ENCODE data around the gene GPC2. TPM values are rescaled to one million over a fixed set of nuclear protein-coding genes. Genes with fewer than 3 reads are reported as not detected.
A peak's percentile ranks its signal among the peaks of the same experiment; 100 is the strongest.

Gene GPC2
- total RNA-seq, 6 experiments from 2014 or later = 0.57 to 1.4 (median 0.86) TPM

- Mint-ChIP-seq H3K4me3 (no peak overlapping the region), H3K27ac (no peak overlapping the region), H3K9me3 (no peaks in the 10 kb centered on the region), H3K27me3 (ENCODE audit: insufficient read depth) (peaks cover 1% of the 10 kb centered on the region; the same call in 1 of the 2 replicates), H3K4me1 (ENCODE audit: low read depth) (peaks cover 39% of the 10 kb centered on the region), H3K36me3 (ENCODE audit: low read depth) (peaks cover 23% of the 10 kb centered on the region)
- DNase-seq = no peak
- TF ChIP-seq, protein P1, sequence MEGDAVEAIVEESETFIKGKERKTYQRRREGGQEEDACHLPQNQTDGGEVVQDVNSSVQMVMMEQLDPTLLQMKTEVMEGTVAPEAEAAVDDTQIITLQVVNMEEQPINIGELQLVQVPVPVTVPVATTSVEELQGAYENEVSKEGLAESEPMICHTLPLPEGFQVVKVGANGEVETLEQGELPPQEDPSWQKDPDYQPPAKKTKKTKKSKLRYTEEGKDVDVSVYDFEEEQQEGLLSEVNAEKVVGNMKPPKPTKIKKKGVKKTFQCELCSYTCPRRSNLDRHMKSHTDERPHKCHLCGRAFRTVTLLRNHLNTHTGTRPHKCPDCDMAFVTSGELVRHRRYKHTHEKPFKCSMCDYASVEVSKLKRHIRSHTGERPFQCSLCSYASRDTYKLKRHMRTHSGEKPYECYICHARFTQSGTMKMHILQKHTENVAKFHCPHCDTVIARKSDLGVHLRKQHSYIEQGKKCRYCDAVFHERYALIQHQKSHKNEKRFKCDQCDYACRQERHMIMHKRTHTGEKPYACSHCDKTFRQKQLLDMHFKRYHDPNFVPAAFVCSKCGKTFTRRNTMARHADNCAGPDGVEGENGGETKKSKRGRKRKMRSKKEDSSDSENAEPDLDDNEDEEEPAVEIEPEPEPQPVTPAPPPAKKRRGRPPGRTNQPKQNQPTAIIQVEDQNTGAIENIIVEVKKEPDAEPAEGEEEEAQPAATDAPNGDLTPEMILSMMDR (IDR thresholded peaks at IDR 0.05) = no peak
Measured at GRCh38 chr7:100155553-100156317, 21.4 kb downstream of the GPC2 start.

DNA sequence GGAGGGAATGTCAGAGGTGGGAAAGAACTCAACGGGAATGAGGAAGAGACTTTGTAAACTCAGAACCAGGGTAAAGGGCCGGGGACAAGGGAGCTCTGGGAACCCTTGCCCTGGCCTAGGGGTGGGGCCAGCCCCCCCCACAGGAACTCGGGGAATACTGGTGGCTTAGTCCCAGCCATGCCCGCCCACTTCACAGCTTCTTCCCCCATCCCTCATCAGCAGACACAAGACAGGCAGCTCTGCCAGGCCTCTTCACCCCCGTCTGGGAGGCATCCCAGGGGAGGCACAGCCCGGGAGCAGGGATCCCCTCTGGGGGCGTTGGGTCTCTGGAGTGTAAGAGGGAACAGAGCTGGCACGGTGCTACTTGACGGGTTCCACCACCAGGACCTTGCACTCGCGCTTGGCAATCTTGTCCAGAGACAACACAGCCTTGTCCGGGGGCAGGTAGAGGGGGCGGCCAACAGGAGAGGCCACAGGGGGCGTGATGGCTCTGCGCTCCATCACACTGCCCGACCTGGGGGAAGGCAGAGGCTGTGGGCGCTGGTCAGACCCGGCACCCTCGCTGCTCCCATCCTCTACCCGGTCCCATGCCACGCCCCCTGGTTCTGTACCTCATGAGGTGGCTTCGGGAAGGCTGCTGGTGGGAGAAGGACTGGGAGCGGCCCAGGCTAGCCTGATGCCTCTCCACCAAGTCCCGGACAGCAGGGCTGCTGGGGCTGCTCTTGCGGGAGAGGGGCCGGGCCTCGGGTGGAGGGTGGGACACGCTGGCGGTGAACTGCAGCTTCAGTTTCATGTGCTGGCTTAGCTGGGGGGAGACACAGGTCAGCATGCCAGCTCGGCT lies 22.3 kb downstream of the GPC2 start:
- Mint-ChIP-seq H3K4me1 (ENCODE audit: low read depth) (peaks cover 47% of the 10 kb centered on the region), H3K9me3 (no peaks in the 10 kb centered on the region), H3K27ac (no peak overlapping the region), H3K36me3 (ENCODE audit: low read depth) (peaks cover 29% of the 10 kb centered on the region), H3K27me3 (ENCODE audit: insufficient read depth) (peaks cover 1% of the 10 kb centered on the region; the same call in 1 of the 2 replicates), H3K4me3 (no peak overlapping the region)
- TF ChIP-seq, protein P1 (IDR thresholded peaks at IDR 0.05) = no peak
- no peak for DNase-seq

DNA sequence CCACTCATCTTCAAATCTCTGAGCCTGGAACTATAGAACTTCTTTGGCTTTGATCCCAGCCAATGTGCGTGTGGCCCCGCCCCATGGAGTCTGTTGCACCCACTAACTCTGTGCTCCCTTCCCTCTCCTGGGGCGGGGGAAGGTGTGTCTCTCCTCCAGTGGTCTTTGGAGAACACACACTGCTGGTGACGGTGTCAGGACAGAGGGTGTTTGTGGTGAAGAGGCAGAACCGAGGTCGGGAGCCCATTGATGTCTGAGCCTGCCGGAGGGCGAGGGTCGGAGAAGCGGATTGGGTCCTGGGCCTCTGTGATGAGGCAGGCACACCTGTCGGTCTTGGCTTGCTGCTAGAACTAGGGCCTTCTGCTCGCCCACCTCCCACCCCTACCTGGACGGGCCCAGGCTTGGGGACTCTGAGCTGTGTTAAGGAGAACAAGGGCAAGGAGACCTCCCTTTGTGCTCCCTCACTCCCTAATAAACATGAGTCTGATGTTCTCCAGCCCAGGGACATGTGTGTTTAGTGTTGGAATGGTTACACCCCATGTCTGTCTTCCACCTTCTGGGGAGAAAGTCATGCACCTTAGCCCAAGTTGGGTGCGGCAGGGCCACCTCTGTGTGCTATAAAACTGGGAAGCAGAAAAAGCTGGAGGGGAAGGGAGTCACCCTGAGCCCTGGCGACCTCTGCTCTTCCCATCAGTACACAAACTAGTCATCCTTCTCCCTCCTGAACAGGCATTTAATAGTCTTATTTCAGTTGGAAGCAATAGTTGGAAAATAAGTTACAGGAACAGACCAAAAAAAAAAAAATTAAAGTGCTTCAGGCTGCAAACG lies 23.3 kb downstream of the GPC2 start:
- H3K4me1 Mint-ChIP-seq (ENCODE audit: low read depth) = peaks cover 43% of the 10 kb centered on the region
- peaks cover 4% of the 10 kb centered on the region for H3K27me3 Mint-ChIP-seq (ENCODE audit: insufficient read depth)
- H3K36me3 Mint-ChIP-seq (ENCODE audit: low read depth) = peaks cover 29% of the 10 kb centered on the region
- no peaks in the 10 kb centered on the region for H3K9me3 Mint-ChIP-seq
- no peak overlapping the region for H3K4me3 Mint-ChIP-seq
- TF ChIP-seq, protein P1 (IDR thresholded peaks at IDR 0.05) = no peak
- H3K27ac Mint-ChIP-seq = peak overlapping the region; percentile 56
- DNase-seq = no peak

DNA sequence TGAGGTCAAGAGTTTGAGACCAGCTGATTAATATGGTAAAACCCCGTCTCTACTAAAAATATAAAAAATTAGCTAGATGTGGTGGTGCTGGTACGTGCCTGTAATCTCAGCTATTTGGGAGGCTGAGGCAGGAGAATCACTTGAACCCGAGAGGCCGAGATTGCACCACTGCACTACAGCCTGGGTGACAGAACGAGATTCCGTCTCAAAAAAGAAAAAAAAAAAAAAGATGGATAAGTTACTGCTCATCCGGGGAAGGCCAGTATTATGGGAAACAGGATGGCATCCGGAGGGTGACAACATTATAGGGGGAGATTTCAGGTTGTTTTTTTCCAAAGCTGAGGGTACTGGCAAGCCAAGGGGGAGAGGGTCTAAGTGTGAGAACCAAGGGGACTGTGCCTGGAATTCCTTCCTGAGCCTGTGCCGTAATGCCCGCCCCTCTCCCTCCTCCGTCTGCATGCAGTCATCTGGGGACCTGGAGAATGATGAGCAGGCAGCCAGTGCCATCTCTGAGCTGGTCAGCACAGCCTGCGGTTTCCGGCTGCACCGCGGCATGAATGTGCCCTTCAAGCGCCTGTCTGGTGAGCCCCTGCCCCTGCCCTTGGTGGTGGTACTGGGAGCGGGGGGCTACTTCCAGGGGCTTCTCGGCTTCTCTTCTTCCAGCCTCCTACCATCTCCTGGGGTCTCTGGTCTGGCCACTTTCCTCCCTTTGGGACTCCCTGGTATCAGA lies 24.1 kb downstream of the GPC2 start:
- Mint-ChIP-seq H3K36me3 (ENCODE audit: low read depth) (peaks cover 29% of the 10 kb centered on the region), H3K9me3 (no peaks in the 10 kb centered on the region), H3K4me1 (ENCODE audit: low read depth) (peaks cover 46% of the 10 kb centered on the region), H3K27ac (no peak overlapping the region), H3K27me3 (ENCODE audit: insufficient read depth) (peaks cover 6% of the 10 kb centered on the region), H3K4me3 (no peak overlapping the region)
- TF ChIP-seq, protein P1 (IDR thresholded peaks at IDR 0.05) = no peak
- no peak for DNase-seq

- Mint-ChIP-seq H3K4me3 (no peak overlapping the region), H3K27ac (no peak overlapping the region), H3K36me3 (ENCODE audit: low read depth) (peaks cover 25% of the 10 kb centered on the region), H3K9me3 (no peaks in the 10 kb centered on the region), H3K4me1 (ENCODE audit: low read depth) (peaks cover 42% of the 10 kb centered on the region), H3K27me3 (ENCODE audit: insufficient read depth) (peaks cover 6% of the 10 kb centered on the region)
- no peak for DNase-seq
- TF ChIP-seq, protein P1 (IDR thresholded peaks at IDR 0.05) = no peak
Measured at GRCh38 chr7:100152404-100152803, 24.8 kb downstream of the GPC2 start.
